Fibroblast of lung (primary cell): ENCODE data around the gene ART3. TPM values are rescaled to one million over a fixed set of nuclear protein-coding genes. Genes with fewer than 3 reads are reported as not detected.

Experiments
- DNase-seq, 2 donors: peaks; one replicate each; pipeline versions ENCODE4 v3.0.0 to v3.0.0-alpha.2; 2010; ENCODE audit warnings: low read depth in 2 of 2
- H2AFZ ChIP-seq: 2 replicates; pipeline ENCODE4 v1.5.1; 2012; ENCODE audit warnings: low read length, control low read depth, inconsistent platforms
- H3K27ac ChIP-seq: 2 replicates; pipeline ENCODE4 v1.5.1; 2011; ENCODE audit warnings: low read length, control low read depth; ENCODE audit not compliant: insufficient read depth
- H3K27me3 ChIP-seq: 2 replicates; pipeline ENCODE4 v1.5.1; 2011; ENCODE audit warnings: mild to moderate bottlenecking, low read length; ENCODE audit not compliant: control insufficient read depth, insufficient read depth
- H3K36me3 ChIP-seq: 2 replicates; pipeline ENCODE4 v1.5.1; 2011; ENCODE audit warnings: low read length; ENCODE audit not compliant: control insufficient read depth, insufficient read depth
- H3K4me1 ChIP-seq: 2 replicates; pipeline ENCODE4 v1.5.1; 2011; ENCODE audit warnings: low read length; ENCODE audit not compliant: control insufficient read depth, insufficient read depth; ENCODE audit errors: extremely low read depth
- H3K4me2 ChIP-seq: 2 replicates; pipeline ENCODE4 v1.5.1; 2011; ENCODE audit warnings: low read length, control low read depth; ENCODE audit not compliant: insufficient read depth; ENCODE audit errors: extremely low read depth
- H3K4me3 ChIP-seq, 4 experiments: fragments of 200-600 bp in 1 of 4; sonication (generic) in 1 of 4; replicated peaks in 1 of 4; 2 replicates each; pipeline ENCODE4 v1.5.1; 2011 to 2016; ENCODE audit warnings: low read length in 4 of 4, low read depth in 3 of 4, mild to moderate bottlenecking in 3 of 4, control low read depth in 2 of 4, inconsistent platforms in 1 of 4, mixed read lengths in 1 of 4; ENCODE audit not compliant: insufficient read depth in 1 of 4; ENCODE audit errors: control extremely low read depth in 1 of 4
- H3K79me2 ChIP-seq: 2 replicates; pipeline ENCODE4 v1.5.1; 2012; ENCODE audit warnings: mild to moderate bottlenecking, low read length, inconsistent platforms; ENCODE audit not compliant: control insufficient read depth, insufficient read depth
- H3K9ac ChIP-seq: 2 replicates; pipeline ENCODE4 v1.5.1; 2011; ENCODE audit warnings: mild to moderate bottlenecking, low read length, control low read depth; ENCODE audit not compliant: insufficient read depth
- H3K9me3 ChIP-seq: 2 replicates; pipeline ENCODE4 v1.5.1; 2012; ENCODE audit warnings: low read depth, low read length; ENCODE audit not compliant: control insufficient read depth, insufficient read depth
- H4K20me1 ChIP-seq: 2 replicates; pipeline ENCODE4 v1.5.1; 2011; ENCODE audit warnings: low read length; ENCODE audit not compliant: control insufficient read depth, insufficient read depth; ENCODE audit errors: extremely low read depth
- EZH2 ChIP-seq: IDR thresholded peaks from 2 replicates; pipeline ENCODE4 v1.5.1; 2012; ENCODE audit warnings: low read length, control low read depth, mild to moderate bottlenecking; ENCODE audit errors: missing control alignments
- polyA plus RNA-seq, 2 donors: library from polyadenylated mRNA; depleted of rRNA in 1 of 2; stranded (reverse) in 1 of 2; unstranded in 1 of 2; fragments of >200 nt; gene quantifications; 2 replicates each; pipeline ENCODE4 v1.2.1, GENCODE V29; 2011 to 2012; ENCODE audit warnings: missing spikeins in 1 of 2
- total RNA-seq: library from RNA; depleted of rRNA; stranded (reverse); fragments of >200 nt; gene quantifications from 2 replicates; pipeline ENCODE4 v1.2.1, GENCODE V29; 2014
- TF ChIP-seq, protein P1 (sequence below), 2 donors: IDR thresholded peaks in 1 of 2; conservative IDR thresholded peaks in 1 of 2; 1 replicate in 1 of 2; 2 replicates in 1 of 2; pipeline ENCODE4 v1.5.1; 2011 to 2012; ENCODE audit warnings: low read length in 2 of 2, control low read depth in 1 of 2, inconsistent platforms in 1 of 2, low read depth in 1 of 2, mild to moderate bottlenecking in 1 of 2

ART3 gene
- total and polyA plus RNA-seq, 2 donors (not counting 1 experiment from before 2014, with no cell fraction given): 0.27 TPM; not detected in 1

- no peak overlapping the region for H3K27ac ChIP-seq
- H3K79me2 ChIP-seq: no peaks in the 10 kb centered on the region
- H3K36me3 ChIP-seq: peaks cover 1% of the 10 kb centered on the region
- no peak overlapping the region for H3K4me2 ChIP-seq
- no peaks in the 10 kb centered on the region for H3K9me3 ChIP-seq
- no peak overlapping the region for H3K9ac ChIP-seq
- H3K4me3 ChIP-seq: no peak overlapping the region
- H2AFZ ChIP-seq: no peak overlapping the region
- no peaks in the 10 kb centered on the region for H4K20me1 ChIP-seq
- H3K27me3 ChIP-seq: no peaks in the 10 kb centered on the region
- no peak for TF ChIP-seq EZH2
- TF ChIP-seq, protein P1, sequence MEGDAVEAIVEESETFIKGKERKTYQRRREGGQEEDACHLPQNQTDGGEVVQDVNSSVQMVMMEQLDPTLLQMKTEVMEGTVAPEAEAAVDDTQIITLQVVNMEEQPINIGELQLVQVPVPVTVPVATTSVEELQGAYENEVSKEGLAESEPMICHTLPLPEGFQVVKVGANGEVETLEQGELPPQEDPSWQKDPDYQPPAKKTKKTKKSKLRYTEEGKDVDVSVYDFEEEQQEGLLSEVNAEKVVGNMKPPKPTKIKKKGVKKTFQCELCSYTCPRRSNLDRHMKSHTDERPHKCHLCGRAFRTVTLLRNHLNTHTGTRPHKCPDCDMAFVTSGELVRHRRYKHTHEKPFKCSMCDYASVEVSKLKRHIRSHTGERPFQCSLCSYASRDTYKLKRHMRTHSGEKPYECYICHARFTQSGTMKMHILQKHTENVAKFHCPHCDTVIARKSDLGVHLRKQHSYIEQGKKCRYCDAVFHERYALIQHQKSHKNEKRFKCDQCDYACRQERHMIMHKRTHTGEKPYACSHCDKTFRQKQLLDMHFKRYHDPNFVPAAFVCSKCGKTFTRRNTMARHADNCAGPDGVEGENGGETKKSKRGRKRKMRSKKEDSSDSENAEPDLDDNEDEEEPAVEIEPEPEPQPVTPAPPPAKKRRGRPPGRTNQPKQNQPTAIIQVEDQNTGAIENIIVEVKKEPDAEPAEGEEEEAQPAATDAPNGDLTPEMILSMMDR (conservative IDR thresholded peaks at IDR 0.05 in 1 of 2, IDR thresholded peaks at IDR 0.05 in 1 of 2; ENCODE audit: low read depth in 1 of 2, low read length in 2 of 2): no peak
- H3K4me1 ChIP-seq: no peaks in the 10 kb centered on the region
- DNase-seq: peak in 1 of 2 donors; percentile 1
Measured at GRCh38 chr4:76125816-76126215, 51.3 kb downstream of the ART3 start.

DNA sequence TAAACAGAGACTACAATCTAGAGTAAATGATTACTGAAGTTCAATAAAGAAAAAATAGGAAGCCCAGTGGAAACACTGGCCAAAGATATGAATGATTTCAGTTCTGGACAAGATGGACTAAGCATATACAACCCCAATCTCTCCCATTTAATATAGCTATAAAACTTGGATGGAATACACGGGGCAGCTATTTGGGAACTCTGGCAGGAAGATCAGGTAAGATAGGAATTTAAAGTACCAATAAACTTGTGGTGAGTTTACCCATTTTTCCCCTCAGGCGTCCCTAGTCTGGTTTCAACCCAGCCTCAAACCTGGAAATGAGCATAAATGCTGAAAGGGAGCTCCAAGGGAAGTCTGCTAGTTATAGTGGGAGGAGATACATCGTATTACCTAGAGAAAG, 53.2 kb downstream of the ART3 start:
- Histone ChIP-seq H3K27me3 (no peaks in the 10 kb centered on the region), H3K9ac (no peak overlapping the region), H3K9me3 (no peaks in the 10 kb centered on the region), H3K27ac (no peak overlapping the region), H3K36me3 (peaks cover 1% of the 10 kb centered on the region), H3K4me1 (no peaks in the 10 kb centered on the region), H2AFZ (no peak overlapping the region), H3K79me2 (no peaks in the 10 kb centered on the region), H4K20me1 (no peaks in the 10 kb centered on the region), H3K4me3 (no peak overlapping the region), H3K4me2 (no peak overlapping the region)
- no peak for DNase-seq
- no peak for TF ChIP-seq EZH2
- TF ChIP-seq, protein P1 (conservative IDR thresholded peaks at IDR 0.05 in 1 of 2, IDR thresholded peaks at IDR 0.05 in 1 of 2; ENCODE audit: low read depth in 1 of 2, low read length in 2 of 2): no peak

DNA sequence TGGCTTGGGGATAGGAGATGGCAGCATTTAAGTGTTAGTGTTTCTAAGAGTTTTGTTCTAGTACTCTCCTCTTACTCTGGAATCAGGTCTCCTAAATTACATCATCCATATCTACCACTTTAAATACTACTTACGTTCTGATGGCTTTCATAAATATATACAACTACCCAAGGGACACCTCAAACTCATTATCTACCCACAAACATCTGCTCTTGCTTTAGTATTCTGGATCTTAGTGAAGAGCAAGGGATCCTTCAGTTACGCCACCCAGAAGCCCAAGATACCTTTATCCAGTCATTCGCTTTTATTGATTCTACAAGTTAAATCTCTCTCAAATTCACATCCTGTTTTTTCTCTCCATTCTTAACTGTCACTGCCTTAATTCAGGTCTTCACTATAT, 66.7 kb downstream of the ART3 start:
- Histone ChIP-seq H4K20me1 (no peaks in the 10 kb centered on the region), H3K9ac (no peak overlapping the region)

More for the DNA sequence above, 66.7 kb downstream of the ART3 start:
- no peak overlapping the region for H3K27ac ChIP-seq
- no peaks in the 10 kb centered on the region for H3K9me3 ChIP-seq
- no peak overlapping the region for H2AFZ ChIP-seq
- H3K79me2 ChIP-seq: peaks cover 36% of the 10 kb centered on the region
- TF ChIP-seq EZH2: no peak
- TF ChIP-seq, protein P1 (conservative IDR thresholded peaks at IDR 0.05 in 1 of 2, IDR thresholded peaks at IDR 0.05 in 1 of 2; ENCODE audit: low read depth in 1 of 2, low read length in 2 of 2): no peak
- no peaks in the 10 kb centered on the region for H3K4me1 ChIP-seq
- no peak overlapping the region for H3K4me3 ChIP-seq
- H3K27me3 ChIP-seq: no peaks in the 10 kb centered on the region
- no peak overlapping the region for H3K4me2 ChIP-seq
- no peak for DNase-seq
- H3K36me3 ChIP-seq: peaks cover 3% of the 10 kb centered on the region
